Psoas muscle (tissue), 8 donors: Measurements from ENCODE around the gene MAML3. TPM values are rescaled to one million over a fixed set of nuclear protein-coding genes. Genes with fewer than 3 reads are reported as not detected.

Source experiments
- ATAC-seq, 4 donors: fragments of 200-7000 bp; cut with Tn5 transposase; one replicate each; pipeline ENCODE4 v1.9.1; 2020; ENCODE audit warnings: moderate library complexity in 3 of 4, mild to moderate bottlenecking in 2 of 4
- DNase-seq, 2 donors: peaks; one replicate each; pipeline ENCODE4 v3.0.0-alpha.2; 2020
- H3K27ac ChIP-seq: fragments of 200-600 bp; one replicate; pipeline ENCODE4 v1.8.0; 2022
- H3K27me3 ChIP-seq, 3 donors: fragments of 200-600 bp in 1 of 3; one replicate each; pipeline versions ENCODE4 v1.6.1 to v1.8.0; 2013 to 2022; ENCODE audit warnings: low read length in 2 of 3, mild to moderate bottlenecking in 2 of 3, moderate library complexity in 1 of 3; ENCODE audit not compliant: insufficient read depth in 3 of 3
- H3K36me3 ChIP-seq, 2 donors: fragments of 200-600 bp in 1 of 2; one replicate each; pipeline versions ENCODE4 v1.6.1 to v1.8.0; 2013 to 2022; ENCODE audit warnings: low read depth in 1 of 2, mild to moderate bottlenecking in 1 of 2, moderate library complexity in 1 of 2; ENCODE audit not compliant: insufficient read depth in 1 of 2
- H3K4me1 ChIP-seq: fragments of 200-600 bp; one replicate; pipeline ENCODE4 v1.8.0; 2022
- H3K4me3 ChIP-seq: fragments of 200-600 bp; one replicate; pipeline ENCODE4 v1.8.0; 2022; ENCODE audit warnings: mild to moderate bottlenecking
- H3K9me3 ChIP-seq: fragments of 200-600 bp; one replicate; pipeline ENCODE4 v1.8.0; 2022
- WGBS, 3 donors: extraction: QIAGEN DNeasy Blood & Tissue Kit; methylation state at CpG; one replicate each; pipeline versions ENCODE4 v1.1.6 to v1.1.7; 2013; 5-methylcytosine and 5-hydroxymethylcytosine counted together
- intact Hi-C, 2 donors: fragments of 100-400 bp; cut with DNase I; formaldehyde crosslinking; loops; one replicate each; pipeline versions ENCODE4 v1.11.0 to v1.14.2; 2022
- polyA plus RNA-seq, 3 donors: library from polyadenylated mRNA; stranded (reverse); fragments of 200-250 nt; gene quantifications; one replicate each; pipeline ENCODE4 v1.2.3, GENCODE V29; 2013
- total RNA-seq, 4 donors: library from RNA; stranded (reverse); fragmentation: NEBNext Ultra II Directional in 2 of 4; extraction: Animal tissue kit (Norgen Biotek cat#: 25700) in 2 of 4; gene quantifications; one replicate each; pipeline versions ENCODE4 v1.2.1 to v1.2.4, GENCODE V29; 2021 to 2023
- TF ChIP-seq, protein P1 (sequence below): fragments of 200-600 bp; IDR thresholded peaks from one replicate; pipeline ENCODE4 v1.8.0; 2022; ENCODE audit warnings: antibody characterized with exemption
- donor health status: healthy with polysubstance abuse.
- donor health status: DM: no; HTN: no; CAD: no; lungs with moderate emphysema.
- donor health status: Bipolar disorder and iron deficiency.
- donor health status: healthy.
- donor health status: DM: yes; HTN: yes; CAD: no.
- donor health status: DM: no; HTN: no; CAD: no.
- donor health status: DM: no; HTN: no; CAD: no.
- donor health status: DM: yes; HTN: yes; CAD: no.

The MAML3 gene
- total and polyA plus RNA-seq, 7 donors = 0.43 to 2.7 (median 0.74) TPM

GRCh38 chr4:139801895-139802294 lies 352.1 kb downstream of the MAML3 start:
- Histone ChIP-seq H3K4me3 (no peak overlapping the region), H3K4me1 (no peaks in the 10 kb centered on the region), H3K36me3 (no peaks in the 10 kb centered on the region), H3K27me3 (no peaks in the 10 kb centered on the region), H3K27ac (no peak overlapping the region), H3K9me3 (no peaks in the 10 kb centered on the region)
- intact Hi-C loops = no loop called here
- ATAC-seq (peak in 2 of 4 donors; percentile 13 to 42), DNase-seq (no peak)
- WGBS, 3 donors = 63 to 78% (median 64%) methylated on average over 6 of the region's 6 CpGs
- TF ChIP-seq, protein P1, sequence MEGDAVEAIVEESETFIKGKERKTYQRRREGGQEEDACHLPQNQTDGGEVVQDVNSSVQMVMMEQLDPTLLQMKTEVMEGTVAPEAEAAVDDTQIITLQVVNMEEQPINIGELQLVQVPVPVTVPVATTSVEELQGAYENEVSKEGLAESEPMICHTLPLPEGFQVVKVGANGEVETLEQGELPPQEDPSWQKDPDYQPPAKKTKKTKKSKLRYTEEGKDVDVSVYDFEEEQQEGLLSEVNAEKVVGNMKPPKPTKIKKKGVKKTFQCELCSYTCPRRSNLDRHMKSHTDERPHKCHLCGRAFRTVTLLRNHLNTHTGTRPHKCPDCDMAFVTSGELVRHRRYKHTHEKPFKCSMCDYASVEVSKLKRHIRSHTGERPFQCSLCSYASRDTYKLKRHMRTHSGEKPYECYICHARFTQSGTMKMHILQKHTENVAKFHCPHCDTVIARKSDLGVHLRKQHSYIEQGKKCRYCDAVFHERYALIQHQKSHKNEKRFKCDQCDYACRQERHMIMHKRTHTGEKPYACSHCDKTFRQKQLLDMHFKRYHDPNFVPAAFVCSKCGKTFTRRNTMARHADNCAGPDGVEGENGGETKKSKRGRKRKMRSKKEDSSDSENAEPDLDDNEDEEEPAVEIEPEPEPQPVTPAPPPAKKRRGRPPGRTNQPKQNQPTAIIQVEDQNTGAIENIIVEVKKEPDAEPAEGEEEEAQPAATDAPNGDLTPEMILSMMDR = no peak

DNA sequence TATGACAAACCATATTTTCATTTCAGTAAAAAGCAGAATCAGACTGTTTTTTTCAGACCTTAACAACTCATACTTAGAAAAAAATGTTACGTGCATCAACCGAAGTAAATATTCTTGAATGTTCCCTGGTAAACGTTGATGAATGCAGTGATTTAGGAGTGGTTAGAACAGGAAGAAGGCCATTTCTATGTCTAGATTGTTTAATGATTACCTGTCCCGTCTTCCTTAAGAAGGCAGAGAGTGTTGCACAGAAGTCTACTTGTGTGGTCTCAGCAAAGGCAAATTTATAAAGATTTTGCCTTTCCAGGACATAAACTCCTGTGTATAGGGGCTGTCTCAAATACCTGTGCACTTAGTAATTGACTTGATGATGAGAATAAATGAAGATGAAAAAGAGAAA lies 353.9 kb downstream of the MAML3 start:
- Histone ChIP-seq H3K9me3 (no peaks in the 10 kb centered on the region), H3K27me3 (no peaks in the 10 kb centered on the region), H3K4me1 (no peaks in the 10 kb centered on the region), H3K27ac (no peak overlapping the region), H3K4me3 (no peak overlapping the region), H3K36me3 (no peaks in the 10 kb centered on the region)
- whole genome bisulfite sequencing, 3 donors = 82 to 84% (median 82%) methylated on average over 4 of the region's 4 CpGs
- intact Hi-C loops = no loop called here
- TF ChIP-seq, protein P1 = no peak
- ATAC-seq (no peak), DNase-seq (no peak)

GRCh38 chr4:139799615-139800014 lies 354.4 kb downstream of the MAML3 start:
- Histone ChIP-seq H3K9me3 (no peaks in the 10 kb centered on the region), H3K4me3 (no peak overlapping the region), H3K27ac (no peak overlapping the region), H3K36me3 (no peaks in the 10 kb centered on the region), H3K27me3 (no peaks in the 10 kb centered on the region), H3K4me1 (no peaks in the 10 kb centered on the region)
- ATAC-seq (no peak), DNase-seq (no peak)
- intact Hi-C loops = no loop called here
- TF ChIP-seq, protein P1 = no peak

DNA sequence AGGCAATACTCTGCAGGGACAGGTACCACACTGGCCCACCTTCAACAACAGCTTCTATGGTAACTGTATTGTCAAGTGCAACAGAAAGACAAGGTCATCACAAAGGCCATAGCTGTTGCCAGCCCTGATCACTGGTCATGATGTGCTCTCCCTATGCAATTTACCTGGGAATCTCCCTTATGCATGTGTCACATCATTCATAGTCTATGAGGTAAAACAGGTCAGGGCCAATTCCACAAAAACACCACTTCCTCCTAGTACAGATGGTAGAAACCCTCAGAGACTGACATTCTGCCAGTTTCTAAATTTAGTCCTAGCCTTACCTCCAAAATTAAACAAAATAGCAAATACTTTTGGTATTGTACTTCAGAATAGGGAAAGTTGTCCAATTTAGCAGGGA lies 355.5 kb downstream of the MAML3 start:
- H3K4me3 ChIP-seq = no peak overlapping the region
- H3K36me3 ChIP-seq = no peaks in the 10 kb centered on the region
- H3K27me3 ChIP-seq = no peaks in the 10 kb centered on the region
- H3K4me1 ChIP-seq = no peaks in the 10 kb centered on the region
- TF ChIP-seq, protein P1 = no peak
- no peaks in the 10 kb centered on the region for H3K9me3 ChIP-seq
- intact Hi-C loops = no loop called here
- no peak overlapping the region for H3K27ac ChIP-seq
- ATAC-seq (no peak), DNase-seq (no peak)

- Histone ChIP-seq H3K9me3 (no peaks in the 10 kb centered on the region), H3K27me3 (no peaks in the 10 kb centered on the region), H3K36me3 (no peaks in the 10 kb centered on the region), H3K27ac (no peak overlapping the region), H3K4me3 (no peak overlapping the region), H3K4me1 (no peaks in the 10 kb centered on the region)
- intact Hi-C loops = no loop called here
- TF ChIP-seq, protein P1 = no peak
- DNase-seq = no peak
- ATAC-seq = no peak
- 95 to 100% (median 97%) methylated on average over 2 of the region's 2 CpGs for WGBS, 3 donors
These were observed 356.7 kb downstream of the MAML3 start for GRCh38 chr4:139797287-139797686.
